Stomach (tissue), 9 donors: ENCODE results near the gene PARL. TPM values are rescaled to one million over a fixed set of nuclear protein-coding genes. Genes with fewer than 3 reads are reported as not detected.

Experiments
- DNase-seq, 2 donors: peaks; one replicate each; pipeline versions ENCODE4 v3.0.0 to v3.0.0-alpha.2; 2013 to 2019
- H3K27ac ChIP-seq, 5 donors: fragments of 200-600 bp in 4 of 5; sonication (generic) in 4 of 5; one replicate each; pipeline ENCODE4 v1.5.1; 2013 to 2019; ENCODE audit warnings: mild to moderate bottlenecking in 1 of 5, moderate library complexity in 1 of 5
- H3K27me3 ChIP-seq, 3 donors: fragments of 200-600 bp; sonication (generic); one replicate each; pipeline ENCODE4 v1.5.1; 2017 to 2019; ENCODE audit warnings: mixed run types in 1 of 3
- H3K36me3 ChIP-seq, 4 donors: fragments of 200-600 bp; sonication (generic); 1 replicate in 3 of 4; 2 replicates in 1 of 4; pipeline ENCODE4 v1.5.1; 2016 to 2019
- H3K4me1 ChIP-seq, 4 donors: fragments of 200-600 bp; sonication (generic); one replicate each; pipeline ENCODE4 v1.5.1; 2016 to 2019
- H3K4me3 ChIP-seq, 4 donors: fragments of 200-600 bp; sonication (generic) in 3 of 4; one replicate each; pipeline ENCODE4 v1.5.1; 2016 to 2019; ENCODE audit warnings: mild to moderate bottlenecking in 1 of 4
- H3K9me3 ChIP-seq, 4 donors: fragments of 200-600 bp; sonication (generic); one replicate each; pipeline ENCODE4 v1.5.1; 2016 to 2019
- EP300 ChIP-seq: sonication (generic); formaldehyde crosslinking; IDR thresholded peaks from one replicate; pipeline ENCODE4 v1.6.1; 2017; ENCODE audit warnings: antibody characterized with exemption
- POLR2A ChIP-seq, 4 donors: fragments of 450-650 bp; IDR thresholded peaks; one replicate each; pipeline ENCODE4 v1.6.1; 2016; ENCODE audit warnings: antibody characterized with exemption in 4 of 4, control low read depth in 2 of 4, mild to moderate bottlenecking in 1 of 4, moderate library complexity in 1 of 4
- POLR2AphosphoS5 ChIP-seq, 3 donors: sonication (generic); formaldehyde crosslinking; IDR thresholded peaks; one replicate each; pipeline ENCODE4 v1.6.1; 2016; ENCODE audit warnings: antibody characterized with exemption in 3 of 3
- WGBS, 5 donors: extraction: QIAGEN DNeasy Blood & Tissue Kit in 3 of 5; methylation state at CpG; one replicate each; pipeline versions ENCODE4 v1.1.5 to v1.1.7; 2013 to 2018; 5-methylcytosine and 5-hydroxymethylcytosine counted together
- intact Hi-C: fragments of 100-400 bp; cut with DNase I; formaldehyde crosslinking; loops from one replicate; pipeline ENCODE4 v1.15.1; 2023; ENCODE audit warnings: low total_unique reads
- polyA plus RNA-seq, 3 donors: library from polyadenylated mRNA; stranded (reverse); fragments of 200-250 nt; gene quantifications; one replicate each; pipeline ENCODE4 v1.2.3, GENCODE V29; 2013
- total RNA-seq, 5 donors: library from RNA; depleted of rRNA; stranded (reverse); fragments of >200 nt; gene quantifications; one replicate each; pipeline versions ENCODE4 v1.1.0 to v1.2.3, GENCODE V29; 2014 to 2016
- TF ChIP-seq, protein P1 (sequence below), 7 experiments: fragments of 450-650 bp in 4 of 7; fragments of 200-600 bp in 3 of 7; sonication (generic) in 3 of 7; IDR thresholded peaks; one replicate each; pipeline ENCODE4 v1.5.1; 2016 to 2019; ENCODE audit warnings: antibody characterized with exemption in 7 of 7, control low read depth in 2 of 7, mild to moderate bottlenecking in 1 of 7
- donor health status: healthy with polysubstance abuse.
- donor health status: Bipolar disorder and iron deficiency.
- donor health status: healthy.

Gene PARL
- total and polyA plus RNA-seq, 8 donors: 54.3 to 116 (median 85.0) TPM

GRCh38 chr3:183818706-183819624 lies 65.7 kb downstream of the PARL start:
- WGBS, 5 donors: 88 to 92% (median 90%) methylated on average over 14 to 25 of the region's 25 CpGs
- peaks cover 0 to under 1% (median 0%) of the 10 kb centered on the region in 4 donors for H3K4me1 ChIP-seq
- intact Hi-C loops: no loop called here
- no peak overlapping the region for H3K27ac ChIP-seq
- DNase-seq: no peak
- no peaks in the 10 kb centered on the region for H3K27me3 ChIP-seq
- H3K9me3 ChIP-seq: no peaks in the 10 kb centered on the region
- TF ChIP-seq POLR2A (IDR thresholded peaks at IDR 0.05): no peak
- TF ChIP-seq, protein P1, sequence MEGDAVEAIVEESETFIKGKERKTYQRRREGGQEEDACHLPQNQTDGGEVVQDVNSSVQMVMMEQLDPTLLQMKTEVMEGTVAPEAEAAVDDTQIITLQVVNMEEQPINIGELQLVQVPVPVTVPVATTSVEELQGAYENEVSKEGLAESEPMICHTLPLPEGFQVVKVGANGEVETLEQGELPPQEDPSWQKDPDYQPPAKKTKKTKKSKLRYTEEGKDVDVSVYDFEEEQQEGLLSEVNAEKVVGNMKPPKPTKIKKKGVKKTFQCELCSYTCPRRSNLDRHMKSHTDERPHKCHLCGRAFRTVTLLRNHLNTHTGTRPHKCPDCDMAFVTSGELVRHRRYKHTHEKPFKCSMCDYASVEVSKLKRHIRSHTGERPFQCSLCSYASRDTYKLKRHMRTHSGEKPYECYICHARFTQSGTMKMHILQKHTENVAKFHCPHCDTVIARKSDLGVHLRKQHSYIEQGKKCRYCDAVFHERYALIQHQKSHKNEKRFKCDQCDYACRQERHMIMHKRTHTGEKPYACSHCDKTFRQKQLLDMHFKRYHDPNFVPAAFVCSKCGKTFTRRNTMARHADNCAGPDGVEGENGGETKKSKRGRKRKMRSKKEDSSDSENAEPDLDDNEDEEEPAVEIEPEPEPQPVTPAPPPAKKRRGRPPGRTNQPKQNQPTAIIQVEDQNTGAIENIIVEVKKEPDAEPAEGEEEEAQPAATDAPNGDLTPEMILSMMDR (IDR thresholded peaks at IDR 0.05): no peak
- TF ChIP-seq EP300: no peak
- TF ChIP-seq POLR2AphosphoS5 (IDR thresholded peaks at IDR 0.05): no peak
- H3K4me3 ChIP-seq: no peak overlapping the region
- H3K36me3 ChIP-seq: peaks cover 0 to 26% (median 11%) of the 10 kb centered on the region in 4 donors

DNA sequence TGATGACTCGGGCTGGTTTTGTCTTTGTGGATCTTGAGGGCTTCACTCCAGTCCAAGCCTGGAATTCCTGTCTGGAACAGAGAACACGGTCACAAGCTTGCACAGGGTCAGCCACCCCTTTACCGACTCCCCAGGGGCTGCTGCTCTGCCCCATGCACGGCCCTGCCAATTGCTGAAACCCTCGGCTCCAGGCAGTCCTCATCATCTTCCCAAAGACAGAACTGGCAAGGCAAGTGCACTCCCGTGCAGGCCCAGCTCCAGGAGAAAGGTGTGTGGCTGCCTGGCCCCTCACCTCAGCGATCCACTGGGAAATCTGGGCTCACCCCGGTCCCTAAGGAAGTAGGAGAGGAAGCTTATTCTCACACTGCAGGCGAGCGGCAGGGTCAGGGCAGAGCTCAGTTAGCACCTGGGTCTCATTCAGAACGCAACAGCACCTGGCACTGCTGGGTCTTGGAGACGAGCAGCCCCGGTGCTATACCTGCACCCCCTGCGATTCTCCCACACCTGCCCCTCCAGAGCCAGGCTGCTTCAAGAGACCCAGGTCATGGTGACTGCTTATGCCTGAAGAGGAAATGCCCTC lies 66.5 kb downstream of the PARL start:
- Histone ChIP-seq H3K27ac (no peak overlapping the region), H3K9me3 (no peaks in the 10 kb centered on the region), H3K4me3 (no peak overlapping the region), H3K36me3 (peaks cover 0 to 31% (median 13%) of the 10 kb centered on the region in 4 donors), H3K4me1 (no peaks in the 10 kb centered on the region), H3K27me3 (no peaks in the 10 kb centered on the region)
- no peak for DNase-seq
- TF ChIP-seq POLR2AphosphoS5 (IDR thresholded peaks at IDR 0.05): no peak
- no peak for TF ChIP-seq EP300
- TF ChIP-seq, protein P1 (IDR thresholded peaks at IDR 0.05): no peak
- TF ChIP-seq POLR2A (IDR thresholded peaks at IDR 0.05): no peak
- WGBS, 5 donors: 86 to 88% (median 86%) methylated on average over 7 to 14 of the region's 14 CpGs
- intact Hi-C loops: no loop called here

DNA sequence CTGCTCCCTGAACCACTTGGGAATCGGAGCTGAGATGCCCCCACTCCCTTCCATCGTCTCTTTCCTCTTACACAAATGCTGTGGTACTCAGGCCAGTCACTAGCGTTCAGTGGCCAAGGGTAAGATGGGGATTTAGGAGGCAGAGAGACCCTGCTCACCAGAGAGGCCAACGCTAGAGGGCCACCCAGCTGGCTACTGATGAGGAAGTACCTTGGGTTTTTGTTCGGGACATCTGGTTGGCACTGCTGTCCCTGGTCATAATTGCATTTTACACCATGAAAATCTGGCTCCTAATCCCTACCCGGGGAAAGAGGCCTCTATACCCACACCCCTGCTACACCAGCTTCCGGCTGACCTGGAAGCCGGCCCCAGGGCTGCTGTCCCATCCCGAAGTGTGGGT lies 67.0 kb downstream of the PARL start:
- no peak for DNase-seq
- Histone ChIP-seq H3K36me3 (peaks cover 0 to 34% (median 13%) of the 10 kb centered on the region in 4 donors), H3K9me3 (no peaks in the 10 kb centered on the region), H3K4me3 (no peak overlapping the region), H3K4me1 (no peaks in the 10 kb centered on the region), H3K27ac (no peak overlapping the region), H3K27me3 (no peaks in the 10 kb centered on the region)
- intact Hi-C loops: no loop called here
- 89 to 96% (median 93%) methylated on average over 6 to 9 of the region's 9 CpGs for WGBS, 5 donors
- TF ChIP-seq POLR2AphosphoS5 (IDR thresholded peaks at IDR 0.05): no peak
- no peak for TF ChIP-seq POLR2A (IDR thresholded peaks at IDR 0.05)
- TF ChIP-seq, protein P1 (IDR thresholded peaks at IDR 0.05): no peak
- TF ChIP-seq EP300: no peak

GRCh38 chr3:183816681-183817510 lies 67.8 kb downstream of the PARL start:
- WGBS, 5 donors: 83 to 93% (median 90%) methylated on average over 18 to 20 of the region's 20 CpGs
- H3K4me3 ChIP-seq: no peak overlapping the region
- intact Hi-C loops: no loop called here
- no peak for TF ChIP-seq EP300
- TF ChIP-seq, protein P1 (IDR thresholded peaks at IDR 0.05): no peak
- TF ChIP-seq POLR2A (IDR thresholded peaks at IDR 0.05): no peak
- TF ChIP-seq POLR2AphosphoS5 (IDR thresholded peaks at IDR 0.05): no peak
- H3K36me3 ChIP-seq: peaks cover 0 to 42% (median 20%) of the 10 kb centered on the region in 4 donors
- no peak for DNase-seq
- no peak overlapping the region for H3K27ac ChIP-seq
- no peaks in the 10 kb centered on the region for H3K4me1 ChIP-seq
- no peaks in the 10 kb centered on the region for H3K27me3 ChIP-seq
- no peaks in the 10 kb centered on the region for H3K9me3 ChIP-seq
